Stimulated activated CD4-positive, alpha-beta T cell treated with anti-CD3 and anti-CD28 coated beads, Interleukin-1b, Interleukin-23, amount 100 ng/mL, for 48 hours (primary cell): ENCODE measurements around the gene INHBE.
"Not testable (repeated sequence)": the region's sequence is repeated elsewhere in the genome, so short reads cannot be mapped to it uniquely, and the experiment has no call there.

Experiments
- DNase-seq: peaks from one replicate; pipeline ENCODE4 v3.0.0-alpha.2; 2020

Gene INHBE

DNA sequence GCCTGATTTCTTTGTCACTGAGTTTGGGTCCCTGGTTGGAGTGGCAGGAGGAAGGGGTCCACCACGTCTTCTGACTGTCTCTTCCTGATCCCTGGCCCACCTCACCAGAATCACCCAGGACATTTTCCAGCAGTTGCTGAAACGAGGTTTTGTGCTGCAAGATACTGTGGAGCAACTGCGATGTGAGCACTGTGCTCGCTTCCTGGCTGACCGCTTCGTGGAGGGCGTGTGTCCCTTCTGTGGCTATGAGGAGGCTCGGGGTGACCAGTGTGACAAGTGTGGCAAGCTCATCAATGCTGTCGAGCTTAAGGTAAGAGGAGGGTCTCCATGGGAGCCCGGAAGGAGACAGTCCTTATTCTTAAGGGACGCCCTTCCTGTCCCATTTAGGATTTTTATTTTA, 45.1 kb downstream of the INHBE start:
- no peak for DNase-seq

DNA sequence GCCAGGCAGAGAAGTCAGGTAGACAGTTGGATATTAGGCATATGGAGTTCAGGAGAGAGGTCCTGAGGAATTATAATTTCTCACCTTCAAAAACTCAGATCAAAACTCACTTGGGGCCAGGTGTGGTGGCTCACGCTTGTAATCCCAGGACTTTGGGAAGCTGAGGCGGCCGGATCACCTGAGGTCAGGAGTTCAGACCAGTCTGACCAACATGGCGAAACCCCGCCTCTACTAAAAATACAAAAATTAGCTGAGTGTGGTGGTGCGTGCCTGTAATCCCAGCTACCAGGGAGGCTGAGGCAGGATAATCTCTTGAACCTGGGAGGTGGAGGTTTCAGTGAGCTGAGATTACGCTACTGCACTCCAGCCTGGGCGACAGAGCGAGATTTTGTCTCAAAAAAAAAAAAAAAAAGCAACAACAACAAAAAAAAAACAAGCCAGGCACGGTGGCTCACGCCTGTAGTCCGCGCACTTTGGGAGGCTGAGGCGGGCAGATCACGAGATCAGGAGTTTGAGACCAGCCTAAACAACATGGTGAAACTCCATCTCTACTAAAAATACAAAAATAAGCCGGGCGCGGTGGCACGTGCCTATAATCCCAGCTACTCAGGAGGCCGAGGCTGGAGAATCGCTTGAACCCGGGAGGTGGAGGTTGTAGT, 47.3 kb downstream of the INHBE start:
- DNase-seq, result not testable (repeated sequence)

DNA sequence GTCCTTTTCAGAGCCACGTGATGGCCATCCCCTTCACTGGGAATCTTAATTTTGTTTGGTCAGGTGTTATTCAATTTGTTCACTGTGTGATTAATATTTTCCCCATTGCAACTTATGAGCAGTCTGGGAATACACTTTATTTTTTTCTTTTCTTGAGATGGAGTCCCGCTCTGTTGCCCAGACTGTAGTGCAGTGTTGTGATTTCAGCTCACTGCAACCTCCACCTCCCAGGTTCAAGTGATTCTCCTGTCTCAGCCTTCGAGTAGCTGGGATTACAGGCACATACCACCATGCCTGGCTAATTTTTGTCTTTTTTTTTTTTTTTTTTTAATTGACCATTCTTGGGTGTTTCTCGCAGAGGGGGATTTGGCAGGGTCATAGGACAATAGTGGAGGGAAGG, 51.4 kb downstream of the INHBE start:
- DNase-seq, result not testable (repeated sequence)
